Stimulated activated CD4-positive, alpha-beta T cell treated with anti-CD3 and anti-CD28 coated beads, Interleukin-4, amount 100 ng/mL, for 1 hour (primary cell): ENCODE results near the gene CARNS1.
A peak's percentile ranks its signal among the peaks of the same experiment; 100 is the strongest.

Experiments
- DNase-seq: peaks from one replicate; pipeline ENCODE4 v3.0.0-alpha.2; 2020

Gene CARNS1, protein sequence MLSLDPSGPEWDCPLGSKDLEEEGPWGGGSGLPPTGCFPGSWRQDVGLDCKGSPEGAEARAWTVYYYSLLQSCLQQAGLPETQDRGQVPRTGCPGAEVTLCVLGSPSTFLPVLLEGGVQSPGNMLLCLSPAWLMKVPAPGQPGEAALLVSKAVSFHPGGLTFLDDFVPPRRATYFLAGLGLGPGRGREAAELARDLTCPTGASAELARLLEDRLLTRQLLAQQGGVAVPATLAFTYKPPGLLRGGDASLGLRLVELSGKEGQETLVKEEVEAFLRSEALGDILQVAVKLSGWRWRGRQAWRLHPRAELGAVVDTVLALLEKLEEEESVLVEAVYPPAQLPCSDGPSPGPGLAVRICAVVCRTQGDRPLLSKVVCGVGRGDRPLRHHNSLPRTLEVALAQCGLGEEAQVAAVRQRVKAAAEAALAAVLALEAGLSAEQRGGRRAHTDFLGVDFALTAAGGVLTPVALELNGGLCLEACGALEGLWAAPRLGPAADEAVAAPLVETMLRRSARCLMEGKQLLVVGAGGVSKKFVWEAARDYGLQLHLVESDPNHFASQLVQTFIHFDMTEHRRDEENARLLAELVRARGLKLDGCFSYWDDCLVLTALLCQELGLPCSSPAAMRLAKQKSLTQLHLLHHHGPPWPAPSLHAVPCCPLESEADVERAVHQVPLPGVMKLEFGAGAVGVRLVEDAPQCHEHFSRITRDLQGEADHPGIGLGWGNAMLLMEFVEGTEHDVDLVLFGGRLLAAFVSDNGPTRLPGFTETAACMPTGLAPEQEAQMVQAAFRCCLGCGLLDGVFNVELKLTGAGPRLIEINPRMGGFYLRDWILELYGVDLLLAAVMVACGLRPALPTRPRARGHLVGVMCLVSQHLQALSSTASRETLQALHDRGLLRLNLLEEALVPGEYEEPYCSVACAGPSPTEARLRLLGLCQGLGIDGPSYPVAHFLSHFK

DNA sequence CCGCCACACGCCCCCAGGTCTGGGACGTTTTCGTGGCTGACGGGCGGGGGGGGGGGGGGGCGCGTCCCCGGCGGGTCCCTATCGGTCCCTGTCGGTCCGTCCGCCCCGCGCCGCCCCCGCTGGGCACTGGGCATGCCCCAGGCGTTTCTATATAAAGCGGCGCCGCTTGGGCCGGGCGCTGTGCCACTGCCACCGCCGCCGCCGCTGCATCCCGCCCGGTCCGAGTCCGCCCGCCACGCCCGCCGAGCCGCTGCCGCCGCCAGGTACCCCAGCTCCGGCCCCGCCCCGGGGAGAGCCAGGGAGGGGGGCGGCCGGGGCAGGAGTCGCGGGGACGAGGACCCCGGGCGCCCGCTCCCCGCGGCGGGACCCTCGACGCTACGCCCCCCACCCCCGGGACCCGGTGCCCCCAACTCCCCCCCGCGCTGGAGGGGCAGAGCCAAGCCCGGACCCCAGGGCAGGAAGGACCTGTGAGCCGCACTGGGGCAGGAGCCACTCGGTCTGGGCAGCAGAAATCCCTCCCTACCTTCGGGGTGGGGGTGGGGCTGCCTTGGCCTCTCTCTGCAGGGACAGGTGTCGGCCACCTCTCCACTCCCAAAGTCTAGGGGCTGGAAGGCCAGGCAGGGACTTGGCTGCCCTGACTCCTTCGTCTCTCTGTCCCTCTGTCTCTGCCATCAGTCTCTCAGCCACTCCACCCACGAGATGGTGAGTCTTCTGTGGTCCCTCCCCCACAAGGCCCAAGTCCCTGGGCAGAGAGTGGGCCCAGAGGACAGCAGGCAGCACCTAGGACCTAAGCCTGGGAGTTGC lies at the start of gene CARNS1:
CARNS1 (plus strand) TSS at position 178 of the 804 bp plus-strand sequence; CDS start at position 700, 522 bp downstream.
- peak; percentile 16 for DNase-seq

DNA sequence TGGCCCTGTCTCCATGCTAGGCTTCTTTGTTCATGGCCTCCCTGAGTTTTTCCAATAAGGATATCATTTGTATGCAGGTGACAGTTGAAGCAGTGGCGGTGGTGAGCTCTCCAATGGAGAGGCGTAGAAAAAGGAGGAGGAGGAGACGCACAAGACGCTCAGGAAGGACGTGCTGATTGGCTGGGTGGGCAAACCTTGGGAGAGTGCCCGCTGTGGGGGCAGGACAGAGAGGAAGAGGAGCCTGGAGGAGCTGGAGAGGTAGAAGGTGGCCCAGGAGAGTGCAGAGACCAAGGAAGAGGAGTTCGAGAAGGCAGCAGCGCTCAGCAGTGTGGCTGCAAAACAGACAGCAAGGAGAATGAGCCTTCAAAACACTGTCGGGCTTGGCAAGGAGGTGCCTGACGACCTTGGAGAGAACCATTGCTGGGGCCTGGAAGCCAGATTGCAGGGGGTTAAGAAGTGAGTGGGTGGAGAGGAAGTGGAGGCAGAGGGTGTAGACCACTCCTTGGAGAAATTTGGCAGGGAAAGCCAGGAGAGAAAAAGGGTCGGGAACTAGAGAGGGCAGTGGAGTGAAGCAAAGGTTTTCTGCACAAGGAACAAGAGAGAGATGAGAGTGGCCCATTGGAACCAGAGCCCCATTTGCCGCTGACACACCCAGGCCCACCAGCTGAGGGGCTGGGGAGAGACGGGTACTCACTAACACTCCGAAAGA lies 49.6 kb upstream of the CARNS1 start:
- DNase-seq = no peak

DNA sequence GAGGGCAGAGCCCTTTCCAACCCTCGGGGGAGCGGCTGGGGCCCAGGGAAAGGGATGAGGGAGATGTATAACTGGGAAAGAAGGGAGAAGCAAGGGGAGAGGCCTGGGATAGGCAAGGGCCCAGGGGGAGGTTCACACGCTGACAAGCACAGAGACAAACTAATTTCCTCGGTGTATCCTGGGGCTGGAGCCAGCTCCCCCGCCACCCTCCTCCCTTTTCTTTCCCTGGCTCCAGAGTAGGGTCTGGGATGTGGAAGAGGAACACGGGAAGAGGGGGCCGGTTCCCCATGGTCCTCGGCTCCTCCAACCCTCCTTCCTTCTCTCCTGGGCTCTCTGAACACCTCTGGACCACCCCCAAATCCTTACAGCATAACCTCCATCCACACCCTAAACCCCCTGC lies 48.9 kb upstream of the CARNS1 start:
- no peak for DNase-seq

DNA sequence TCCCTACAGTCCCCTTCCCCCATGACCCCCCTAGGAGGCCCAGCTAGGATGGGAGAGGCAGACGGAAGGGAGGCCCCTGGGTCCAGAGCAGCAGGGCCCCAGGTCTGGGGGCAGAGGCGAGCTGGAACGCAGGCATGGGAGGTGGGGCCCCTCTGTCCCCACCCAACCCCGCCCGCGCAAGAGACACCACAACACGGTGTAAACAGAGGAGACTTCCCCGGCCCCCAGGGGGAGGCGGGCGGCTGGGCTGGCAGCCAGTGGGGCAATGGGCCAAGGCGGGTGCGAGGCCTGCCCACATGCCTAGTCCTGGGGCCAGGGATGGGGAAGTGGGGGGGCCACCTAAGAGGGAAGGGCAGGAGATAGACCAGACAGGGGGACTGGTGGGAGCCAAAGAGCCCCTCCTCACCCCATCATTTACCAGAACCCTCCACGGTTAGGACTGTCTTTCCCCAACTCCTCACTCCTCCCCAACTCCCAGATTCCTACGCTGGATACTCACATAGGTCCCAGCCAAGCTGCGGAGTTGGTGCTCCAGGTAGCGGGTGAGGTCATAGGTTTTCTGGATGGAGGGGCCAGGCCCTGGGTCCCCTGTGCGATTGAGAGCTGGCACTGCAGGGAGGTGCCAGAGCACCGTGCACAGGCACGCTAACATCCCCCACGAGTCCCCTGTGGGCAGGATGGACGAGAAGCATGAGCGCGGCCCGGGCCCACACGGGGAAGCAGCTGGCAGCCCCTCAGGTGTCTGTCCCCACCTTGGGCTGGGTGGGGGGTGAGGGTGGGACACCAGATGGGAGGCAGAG lies 48.3 kb upstream of the CARNS1 start:
- no peak for DNase-seq

DNA sequence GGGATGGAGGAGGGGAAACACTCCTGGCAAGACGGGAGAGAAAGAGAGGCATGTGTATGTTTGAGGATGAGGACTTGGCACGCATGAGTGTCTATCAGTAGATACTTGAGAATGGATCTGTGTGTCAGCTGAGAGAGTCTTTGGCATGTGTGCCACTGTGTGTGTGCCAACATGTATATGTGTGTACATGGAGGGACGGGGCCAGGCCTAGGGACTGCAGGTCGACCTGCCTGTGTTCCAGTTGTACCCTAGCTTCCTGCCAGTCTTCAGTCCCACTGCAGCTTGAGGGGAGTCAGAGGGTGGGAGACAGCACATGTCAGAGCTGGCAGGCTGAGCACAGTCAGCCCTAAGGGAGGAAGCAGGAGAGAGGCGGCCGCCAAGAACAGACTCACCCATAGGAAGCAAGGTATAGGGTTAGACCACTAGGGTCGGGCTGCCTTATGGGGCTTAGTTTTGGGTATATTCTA lies 47.7 kb upstream of the CARNS1 start:
- DNase-seq = no peak

DNA sequence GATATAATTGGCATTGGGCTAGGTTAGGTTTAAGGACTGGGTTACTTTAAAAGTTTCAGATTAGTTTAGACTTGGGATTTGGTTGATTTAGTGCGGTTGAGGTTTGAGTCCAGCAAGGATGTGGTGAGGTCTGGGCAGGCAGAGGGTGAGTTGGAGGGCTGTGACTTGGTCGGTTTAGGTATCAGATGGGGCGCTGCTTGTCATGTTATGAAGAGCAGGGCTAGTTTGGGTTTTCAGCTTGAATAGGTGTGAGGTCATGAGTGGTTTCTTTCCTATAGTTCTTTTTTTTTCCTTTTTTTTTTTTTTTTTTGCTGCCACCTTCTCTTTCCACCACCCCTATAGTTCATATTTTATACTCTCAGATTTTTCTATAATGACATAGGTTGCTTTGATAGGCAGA lies 46.9 kb upstream of the CARNS1 start:
- DNase-seq = no peak

DNA sequence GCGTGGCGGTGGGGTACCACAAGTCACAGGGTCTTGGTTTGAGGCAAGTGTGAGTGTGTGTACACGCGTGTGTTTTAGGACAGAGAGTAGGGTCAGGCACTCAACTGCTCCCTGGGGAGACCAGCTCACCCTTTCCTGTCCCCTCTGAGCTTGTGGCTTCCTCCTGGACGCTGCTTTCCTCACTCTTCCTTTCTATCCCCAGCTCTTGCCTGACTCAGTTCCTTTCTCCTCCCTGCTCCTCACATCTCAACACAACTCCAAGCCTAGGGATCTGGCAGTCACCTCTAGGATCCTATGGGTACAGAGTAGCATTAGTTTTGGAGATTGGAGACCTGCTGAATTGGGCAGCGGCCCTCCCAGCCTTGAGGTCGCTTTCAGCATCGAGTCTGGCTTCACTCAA lies 46.2 kb upstream of the CARNS1 start:
- DNase-seq = no peak

DNA sequence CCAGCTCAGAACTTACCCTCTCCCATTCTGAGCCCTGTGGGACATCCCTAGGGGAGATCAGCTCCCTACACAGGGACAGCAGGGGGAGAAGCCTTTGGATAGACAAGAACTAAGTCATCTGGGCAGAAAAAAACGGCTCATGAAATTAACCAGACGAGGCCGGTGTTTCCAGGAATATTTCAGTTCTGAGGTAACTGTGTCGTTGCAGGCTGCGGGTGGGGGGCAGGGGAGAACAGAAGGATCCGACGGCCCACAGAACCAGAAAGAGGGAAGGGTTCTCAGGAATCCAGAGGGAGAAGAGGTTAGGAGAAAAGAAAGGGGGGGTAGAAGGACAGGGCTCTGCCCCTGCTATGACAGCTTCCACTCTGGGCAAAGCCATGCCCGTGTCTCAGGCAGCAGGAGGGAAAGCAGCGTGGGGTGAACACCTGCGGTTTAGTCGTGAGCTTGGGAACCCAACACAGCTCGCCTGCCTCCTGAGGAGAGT lies 45.6 kb upstream of the CARNS1 start:
- no peak for DNase-seq

DNA sequence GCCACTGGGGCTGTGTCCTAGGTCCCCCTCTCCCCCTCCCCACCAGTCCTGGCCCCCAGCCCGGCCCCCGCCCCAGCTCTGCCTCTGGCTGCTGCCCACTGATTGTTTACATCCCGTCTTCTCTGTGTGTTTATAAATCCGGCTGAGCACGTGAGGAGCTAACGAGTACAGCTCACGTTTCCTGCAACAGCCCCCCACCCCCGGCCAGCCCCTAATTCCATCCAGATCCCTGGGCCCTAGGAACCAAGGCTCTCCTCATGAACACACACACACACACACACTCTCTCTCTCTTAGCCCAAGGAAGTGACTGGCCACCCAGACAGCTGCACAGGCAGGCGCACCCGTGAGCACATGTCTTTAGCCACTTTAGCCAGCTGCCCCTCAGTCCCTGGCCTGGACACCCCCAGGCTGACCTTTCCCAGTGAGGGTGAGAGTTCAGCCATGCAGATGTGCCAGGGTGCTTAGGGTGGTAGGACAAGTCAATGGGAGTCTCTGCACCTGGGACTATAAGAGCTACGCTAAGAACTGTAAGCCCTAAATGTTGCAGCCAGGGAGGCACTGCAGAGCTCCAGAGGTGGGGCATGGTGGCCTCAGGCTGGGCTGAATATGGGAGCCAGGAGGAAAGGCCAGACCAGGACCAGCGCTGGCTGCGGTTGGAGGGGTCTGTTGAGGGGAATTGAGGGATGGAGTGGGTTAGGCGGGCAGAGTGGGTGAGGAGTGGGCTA lies 45.0 kb upstream of the CARNS1 start:
- no peak for DNase-seq

DNA sequence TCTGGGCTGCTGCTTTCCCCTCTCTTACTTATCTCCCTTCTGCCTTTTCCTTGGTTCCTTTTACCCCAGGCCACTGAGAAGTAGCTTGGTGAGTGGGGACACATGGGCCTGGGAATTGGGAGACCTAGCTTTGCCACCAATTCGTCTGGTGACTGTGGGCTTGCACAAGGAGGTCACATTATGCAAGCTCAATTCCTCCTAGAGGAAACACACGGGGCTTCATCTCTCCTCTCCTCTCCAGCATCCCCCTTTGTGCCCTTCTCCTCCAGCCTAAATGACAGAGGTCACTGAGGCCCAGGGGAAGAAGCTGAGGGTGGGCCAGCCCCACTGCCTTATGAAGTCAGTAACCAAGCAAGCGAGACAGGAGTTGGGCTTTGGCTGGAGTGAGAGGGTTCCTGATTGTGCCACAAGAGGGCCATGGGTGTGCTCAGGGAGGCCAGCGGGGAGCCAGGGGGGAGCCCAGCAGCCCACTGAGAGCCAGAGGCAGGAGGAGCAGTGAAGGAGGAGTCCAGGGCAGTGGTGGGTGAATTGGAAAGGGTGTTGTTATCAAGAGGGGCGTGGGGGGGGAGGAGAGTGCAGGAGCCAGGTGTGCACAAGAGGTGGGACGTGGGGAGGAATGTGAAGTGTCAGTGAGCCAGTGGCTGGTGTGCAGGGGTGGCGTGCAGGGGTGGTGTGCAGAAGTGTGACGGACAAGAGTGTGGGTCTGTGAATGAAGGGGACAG lies 44.1 kb upstream of the CARNS1 start:
- DNase-seq = no peak

DNA sequence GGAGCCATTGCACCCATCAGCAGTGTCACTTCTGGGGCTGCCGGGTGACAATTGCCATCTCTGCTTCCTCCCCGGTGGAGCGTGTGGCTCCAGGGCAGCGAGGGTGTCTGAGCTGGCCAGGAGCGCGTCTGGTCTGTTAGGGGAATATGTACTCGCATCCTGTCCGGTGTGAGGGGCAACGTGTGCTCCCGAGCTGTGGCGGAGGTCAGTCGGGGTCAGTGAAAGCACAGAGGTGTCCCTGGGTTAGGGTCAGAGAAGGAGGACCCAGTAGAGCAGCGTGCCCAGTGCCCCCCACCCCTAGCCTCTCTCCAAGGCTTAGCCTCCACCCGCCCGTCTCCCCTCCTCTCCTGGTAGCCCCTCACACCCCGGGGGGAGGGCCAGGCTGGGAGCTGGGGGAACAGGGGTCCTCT lies 43.6 kb upstream of the CARNS1 start:
- no peak for DNase-seq

DNA sequence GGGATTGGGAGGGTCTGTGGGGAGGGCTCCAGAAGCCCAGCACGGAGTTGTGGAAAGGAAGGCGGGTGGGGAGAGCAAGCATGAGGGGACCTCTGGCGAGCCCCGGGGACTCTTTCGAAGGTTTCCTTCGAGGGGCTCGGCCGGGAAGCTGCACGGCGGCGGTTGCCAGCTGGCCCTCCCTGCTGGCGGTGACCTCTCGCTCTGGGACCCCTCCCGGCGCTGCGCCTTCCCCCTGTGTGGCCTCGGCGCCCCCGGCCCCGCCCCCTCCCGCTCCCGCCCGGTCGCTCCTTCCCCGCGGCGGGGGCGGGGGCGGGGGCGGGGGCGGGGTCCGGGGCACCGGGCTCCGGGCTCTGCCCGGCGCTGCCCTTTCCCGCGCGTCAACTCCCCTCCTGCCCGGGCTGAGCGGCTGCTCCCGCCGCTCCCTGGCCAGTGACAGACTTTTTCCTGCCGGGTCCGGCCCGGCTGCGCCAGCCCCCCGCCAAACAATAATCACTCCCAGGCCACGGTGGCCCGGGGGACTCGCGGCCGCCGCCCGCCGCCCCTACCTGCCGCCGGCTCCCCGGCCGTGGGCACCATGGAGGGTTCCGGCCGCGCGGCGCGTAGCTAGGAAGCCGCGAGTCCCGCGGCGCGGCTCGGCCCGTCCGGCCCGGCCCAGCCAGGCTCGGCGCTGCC lies 43.0 kb upstream of the CARNS1 start:
- no peak for DNase-seq

DNA sequence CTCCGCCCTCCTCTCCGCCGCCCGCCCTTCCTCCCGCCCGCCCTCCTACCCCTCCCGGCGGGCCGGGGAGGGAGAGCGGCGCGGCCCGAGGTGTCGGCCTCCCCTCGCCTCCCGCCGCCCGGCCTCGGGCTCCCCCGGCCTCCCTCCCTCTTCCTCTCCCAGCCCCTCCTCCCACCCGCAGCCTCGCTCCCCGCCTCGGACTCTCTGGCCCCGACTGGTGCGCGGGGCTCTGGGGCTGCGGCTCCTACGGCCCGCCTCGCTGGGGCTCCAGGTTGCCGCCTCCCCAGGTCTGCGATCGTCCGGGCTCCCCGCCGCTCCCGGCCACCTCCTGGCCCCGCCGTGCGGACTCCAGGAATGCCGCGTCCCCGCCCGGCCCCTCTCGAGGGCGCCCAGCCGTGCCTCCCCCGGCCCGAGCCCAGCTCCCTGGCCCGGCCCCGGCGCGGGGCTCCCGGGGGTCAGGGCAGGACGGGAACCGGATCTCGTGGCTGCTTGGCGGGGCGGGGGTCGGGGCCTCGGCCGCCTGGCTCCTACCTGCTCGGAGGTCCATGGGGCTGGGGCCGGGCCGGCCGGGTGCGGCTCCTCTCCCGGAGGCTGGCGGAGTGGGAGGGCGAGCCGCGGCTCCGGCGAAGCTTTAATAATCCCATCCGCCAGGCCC lies 42.4 kb upstream of the CARNS1 start, which contains the start of gene CLCF1:
CLCF1 (minus strand) TSS at position 606 of the 655 bp plus-strand sequence; CDS start at position 547, 59 bp downstream.
- DNase-seq = peak; percentile 23

DNA sequence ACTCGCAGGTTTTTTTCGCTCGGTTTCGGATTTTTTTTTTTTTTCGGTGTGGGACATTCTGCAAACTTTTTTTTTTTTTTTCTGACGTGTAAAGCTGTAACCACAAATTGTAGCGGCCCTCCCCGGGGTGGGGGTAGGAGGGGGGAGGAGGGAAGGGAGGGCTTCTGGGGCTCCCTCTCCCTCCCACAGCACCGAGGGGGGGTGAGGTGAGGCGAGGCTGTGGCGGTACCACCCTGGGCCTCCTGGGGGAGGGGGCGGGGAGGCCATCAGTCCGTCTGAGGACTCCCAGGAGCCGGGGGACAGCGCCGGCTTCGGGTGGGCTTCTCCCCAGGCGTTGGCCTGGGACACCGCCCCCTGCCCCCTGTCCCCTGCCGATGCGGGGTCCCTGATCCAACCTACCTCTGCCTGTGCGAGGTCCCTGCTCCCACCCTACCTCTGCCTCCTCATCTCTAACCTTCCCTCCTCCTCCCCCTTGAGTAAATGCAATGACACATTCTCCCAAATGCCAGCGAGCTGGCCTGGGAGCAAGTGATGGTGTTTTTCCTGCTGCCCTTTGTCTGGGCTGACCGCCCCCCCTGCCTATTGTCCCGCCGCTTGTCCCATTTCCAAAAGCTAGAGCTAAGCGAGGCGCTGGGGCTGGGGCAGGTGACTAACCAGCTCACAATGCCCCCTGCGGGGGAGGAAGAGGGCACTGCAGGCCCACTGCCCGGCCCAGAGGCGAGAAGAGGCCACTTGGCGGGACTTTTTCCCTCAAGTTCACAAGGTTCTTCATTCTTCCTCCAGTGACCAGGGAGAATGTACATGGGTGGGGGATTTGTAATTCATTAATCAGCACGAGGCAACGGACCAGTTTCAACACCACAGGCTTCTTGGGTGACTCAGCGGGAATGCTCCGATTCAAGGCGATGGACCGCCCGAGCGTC lies 41.6 kb upstream of the CARNS1 start:
- DNase-seq = peak; percentile 57

DNA sequence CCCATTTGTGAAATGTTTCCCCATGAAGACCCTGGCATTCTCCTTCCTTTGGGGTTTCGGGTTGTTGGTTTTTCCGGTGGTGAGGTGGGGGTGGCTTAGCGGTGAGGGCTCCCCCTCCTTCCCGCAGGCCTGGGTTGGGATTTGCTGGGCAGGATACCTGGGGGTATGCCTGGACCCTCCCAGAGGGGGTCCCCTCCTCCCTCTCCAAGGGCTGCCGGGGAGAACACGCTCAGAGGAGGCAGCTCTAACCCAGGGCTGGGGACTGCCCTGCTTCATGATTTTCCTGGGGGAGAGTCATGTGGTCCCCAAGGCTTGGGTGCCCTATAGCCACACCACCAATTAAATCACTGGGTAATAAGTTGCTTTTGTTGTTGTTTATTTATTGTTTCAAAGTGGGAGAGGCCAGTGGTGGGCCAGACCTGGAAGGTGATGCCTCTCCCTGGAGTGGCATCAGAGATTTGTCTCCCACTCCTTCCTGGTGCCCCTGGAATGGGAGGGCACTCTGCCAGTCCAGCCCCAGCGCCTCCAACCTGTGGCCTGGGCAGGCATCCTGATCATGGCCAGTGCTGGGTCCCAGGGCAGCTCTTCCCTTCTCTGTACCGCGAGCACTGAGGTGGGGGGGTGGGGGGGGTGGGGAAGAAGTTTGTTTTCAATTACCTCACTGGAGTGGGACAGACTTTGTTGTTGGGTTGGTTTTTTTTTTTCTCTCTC lies 40.8 kb upstream of the CARNS1 start:
- DNase-seq = no peak

DNA sequence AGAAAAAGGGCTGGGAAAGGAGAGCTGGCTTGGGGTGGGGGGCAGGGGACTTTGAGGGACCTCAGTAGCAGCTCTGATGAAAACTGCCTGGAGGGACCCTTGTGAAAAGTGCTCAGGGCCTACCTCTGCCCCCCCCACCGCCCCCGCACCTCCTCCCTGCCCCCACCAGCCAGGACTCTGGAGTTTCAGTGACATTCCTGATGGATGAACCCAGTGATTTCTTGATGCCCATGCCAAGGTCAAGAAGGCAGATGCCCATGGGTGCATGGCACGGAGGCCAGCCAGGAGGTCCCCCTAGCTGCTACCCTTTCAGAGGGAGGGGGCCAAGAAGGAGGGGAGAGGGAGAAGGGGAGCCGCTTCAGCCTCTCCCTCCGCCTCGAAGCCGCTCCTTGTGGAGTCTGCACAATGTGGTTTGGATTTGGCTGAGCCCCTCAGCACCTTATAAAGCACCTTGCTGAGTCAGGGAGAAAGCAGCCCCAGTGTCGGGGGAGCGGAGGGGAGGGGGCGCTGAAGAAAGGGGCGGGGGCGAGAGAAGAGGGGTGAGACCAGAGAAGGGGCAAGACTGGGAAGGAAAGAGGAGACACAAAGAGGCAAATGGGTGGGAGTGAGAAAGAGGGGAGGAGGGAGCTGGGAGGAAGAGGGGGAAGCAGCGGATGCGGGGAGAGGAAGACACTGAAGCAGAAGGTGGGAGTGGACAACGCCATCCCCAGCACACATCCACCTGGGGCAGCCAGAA lies 40.0 kb upstream of the CARNS1 start:
- DNase-seq = no peak
